GM23248 (cell line): ENCODE data around the gene RTKN2. TPM values are rescaled to one million over a fixed set of nuclear protein-coding genes. Genes with fewer than 3 reads are reported as not detected.

ENCODE experiments used
- DNase-seq: peaks from one replicate; pipeline ENCODE4 v3.0.0-alpha.2; 2015
- H2AFZ ChIP-seq: fragments of 200-600 bp; sonication (generic); 2 replicates; pipeline ENCODE4 v1.6.1; 2016; ENCODE audit warnings: antibody characterized with exemption
- H3F3A ChIP-seq: fragments of 200-600 bp; sonication (generic); 2 replicates; pipeline ENCODE4 v1.6.1; 2016; ENCODE audit warnings: mild to moderate bottlenecking, antibody characterized with exemption, mixed run types; ENCODE audit not compliant: insufficient read depth
- H3K27ac ChIP-seq: fragments of 200-600 bp; sonication (generic); 2 replicates; pipeline ENCODE4 v1.5.1; 2016; ENCODE audit warnings: mild to moderate bottlenecking
- H3K27me3 ChIP-seq: fragments of 200-600 bp; sonication (generic); replicated peaks from 2 replicates; pipeline ENCODE4 v1.6.1; 2016; ENCODE audit warnings: mild to moderate bottlenecking; ENCODE audit not compliant: insufficient read depth
- H3K36me3 ChIP-seq: fragments of 200-600 bp; sonication (generic); 2 replicates; pipeline ENCODE4 v1.6.1; 2016; ENCODE audit warnings: low read depth, mild to moderate bottlenecking
- H3K4me1 ChIP-seq: fragments of 200-600 bp; sonication (generic); 2 replicates; pipeline ENCODE4 v1.6.1; 2016; ENCODE audit warnings: mild to moderate bottlenecking; ENCODE audit not compliant: insufficient read depth
- H3K4me2 ChIP-seq: fragments of 200-600 bp; sonication (generic); one replicate; pipeline ENCODE4 v1.6.1; 2016; ENCODE audit warnings: mild to moderate bottlenecking; ENCODE audit not compliant: unreplicated experiment
- H3K4me3 ChIP-seq: fragments of 200-600 bp; sonication (generic); 2 replicates; pipeline ENCODE4 v1.5.1; 2016; ENCODE audit warnings: mild to moderate bottlenecking
- H3K79me2 ChIP-seq: fragments of 200-600 bp; sonication (generic); 2 replicates; pipeline ENCODE4 v1.6.1; 2016; ENCODE audit warnings: mild to moderate bottlenecking; ENCODE audit not compliant: insufficient read depth
- H3K9ac ChIP-seq: fragments of 200-600 bp; sonication (generic); 2 replicates; pipeline ENCODE4 v1.6.1; 2016; ENCODE audit warnings: mild to moderate bottlenecking
- H3K9me2 ChIP-seq: fragments of 200-600 bp; sonication (generic); 2 replicates; pipeline ENCODE4 v1.6.1; 2016; ENCODE audit warnings: mixed run types, mild to moderate bottlenecking, moderate library complexity; ENCODE audit not compliant: insufficient read depth
- H3K9me3 ChIP-seq: fragments of 200-600 bp; sonication (generic); one replicate; pipeline ENCODE4 v1.6.1; 2017; ENCODE audit warnings: low read depth
- H4K20me1 ChIP-seq: fragments of 200-600 bp; sonication (generic); 2 replicates; pipeline ENCODE4 v1.6.0; 2016; ENCODE audit not compliant: insufficient read depth
- EZH2 ChIP-seq: fragments of 200-600 bp; sonication (generic); IDR thresholded peaks from 2 replicates; pipeline ENCODE4 v1.6.1; 2018; ENCODE audit warnings: antibody characterized with exemption, mild to moderate bottlenecking; ENCODE audit not compliant: insufficient read depth, poor library complexity, severe bottlenecking
- EZH2phosphoT487 ChIP-seq: fragments of 200-600 bp; sonication (generic); IDR thresholded peaks from 2 replicates; pipeline ENCODE4 v1.6.1; 2018; ENCODE audit warnings: antibody characterized with exemption, moderate library complexity, mild to moderate bottlenecking, low read depth; ENCODE audit not compliant: insufficient read depth
- WGBS, 2 experiments: methylation state at CpG; one replicate each; pipeline ENCODE4 v1.1.6; 2015 to 2017; ENCODE audit warnings: low lambda C conversion rate in 2 of 2, low coverage in 1 of 2; ENCODE audit errors: missing lambda C conversion rate in 2 of 2; 5-methylcytosine and 5-hydroxymethylcytosine counted together
- in situ Hi-C: fragments of 300-500 bp; cut with MboI; formaldehyde crosslinking; loops from 2 replicates; pipeline ENCODE4 v1.15.0; 2020
- polyA plus RNA-seq: library from polyadenylated mRNA; unstranded; fragments of >200 nt; fragmentation: Nextera tagmentation; extraction: Ambion mirVana; gene quantifications from 2 replicates; pipeline ENCODE4 v1.2.1, GENCODE V29; 2016
- total RNA-seq: library from RNA; depleted of rRNA; stranded (reverse); fragments of >200 nt; shearing (Covaris generic); gene quantifications from 2 replicates; pipeline ENCODE4 v1.2.3, GENCODE V29; 2014

RTKN2 gene
- total and polyA plus RNA-seq, 2 experiments from 2014 or later: 0.11 to 0.15 TPM

GRCh38 chr10:62157601-62158000 lies 111.0 kb downstream of the RTKN2 start:
- peaks cover 13% of the 10 kb centered on the region for H3K4me1 ChIP-seq
- H2AFZ ChIP-seq: no peak overlapping the region
- H3K27ac ChIP-seq: no peak overlapping the region
- no peaks in the 10 kb centered on the region for H4K20me1 ChIP-seq
- no peaks in the 10 kb centered on the region for H3K79me2 ChIP-seq
- H3K4me3 ChIP-seq: no peak overlapping the region
- no peaks in the 10 kb centered on the region for H3K9me2 ChIP-seq
- 0 out of 2 replicates have a peak, but pooled peaks cover 4% of the 10 kb centered on the region for H3F3A ChIP-seq
- H3K9me3 ChIP-seq: no peaks in the 10 kb centered on the region
- DNase-seq: no peak
- no peaks in the 10 kb centered on the region for H3K27me3 ChIP-seq
- 78 to 81% methylated on average over 3 of the region's 3 CpGs for WGBS, 2 experiments
- no peak overlapping the region for H3K9ac ChIP-seq
- in situ Hi-C loops: no loop called here
- TF ChIP-seq EZH2phosphoT487: no peak
- TF ChIP-seq EZH2: no peak
- H3K36me3 ChIP-seq: no peaks in the 10 kb centered on the region
- no peak overlapping the region for H3K4me2 ChIP-seq

GRCh38 chr10:62155054-62155680 lies 113.5 kb downstream of the RTKN2 start:
- in situ Hi-C loops: no loop called here

GRCh38 chr10:62154231-62154630 lies 114.4 kb downstream of the RTKN2 start:
- Histone ChIP-seq H3K9me3 (no peaks in the 10 kb centered on the region), H3F3A (0 out of 2 replicates have a peak, but pooled peaks cover 4% of the 10 kb centered on the region), H3K9me2 (no peaks in the 10 kb centered on the region), H3K4me1 (peaks cover 9% of the 10 kb centered on the region), H3K27ac (no peak overlapping the region), H2AFZ (no peak overlapping the region), H3K79me2 (no peaks in the 10 kb centered on the region), H3K4me3 (no peak overlapping the region), H3K27me3 (no peaks in the 10 kb centered on the region), H3K4me2 (no peak overlapping the region), H3K9ac (no peak overlapping the region), H3K36me3 (no peaks in the 10 kb centered on the region), H4K20me1 (no peaks in the 10 kb centered on the region)
- no peak for TF ChIP-seq EZH2phosphoT487
- no peak for TF ChIP-seq EZH2
- 85 to 94% methylated on average over 2 of the region's 2 CpGs for WGBS, 2 experiments
- in situ Hi-C loops: no loop called here
- no peak for DNase-seq

More at GRCh38 chr10:62155054-62155680, 113.5 kb downstream of the RTKN2 start:
- Histone ChIP-seq H3K4me2 (no peak overlapping the region), H3K4me3 (no peak overlapping the region), H3F3A (0 out of 2 replicates have a peak, but pooled peaks cover 4% of the 10 kb centered on the region), H3K36me3 (no peaks in the 10 kb centered on the region), H3K27me3 (no peaks in the 10 kb centered on the region), H3K9me2 (no peaks in the 10 kb centered on the region), H3K27ac (no peak overlapping the region), H4K20me1 (no peaks in the 10 kb centered on the region), H3K9me3 (no peaks in the 10 kb centered on the region), H3K79me2 (no peaks in the 10 kb centered on the region), H3K9ac (no peak overlapping the region), H2AFZ (no peak overlapping the region), H3K4me1 (peaks cover 9% of the 10 kb centered on the region)
- no peak for DNase-seq
- WGBS, 2 experiments: 75 to 80% methylated on average over 7 of the region's 7 CpGs
- no peak for TF ChIP-seq EZH2phosphoT487
- TF ChIP-seq EZH2: no peak

GRCh38 chr10:62153191-62153590 lies 115.5 kb downstream of the RTKN2 start:
- 0 out of 2 replicates have a peak overlapping the region, but pooled peaks have one; percentile 4 for H3K27ac ChIP-seq
- no peaks in the 10 kb centered on the region for H3K79me2 ChIP-seq
- in situ Hi-C loops: no loop called here
- H3K4me3 ChIP-seq: no peak overlapping the region
- H3F3A ChIP-seq: 0 out of 2 replicates have a peak, but pooled peaks cover 4% of the 10 kb centered on the region
- H3K4me2 ChIP-seq: no peak overlapping the region
- H2AFZ ChIP-seq: no peak overlapping the region
- DNase-seq: peak; percentile 80
- no peaks in the 10 kb centered on the region for H3K27me3 ChIP-seq
- no peak overlapping the region for H3K9ac ChIP-seq
- H3K4me1 ChIP-seq: peaks cover 9% of the 10 kb centered on the region
- no peaks in the 10 kb centered on the region for H3K36me3 ChIP-seq
- 93 to 94% methylated on average over 1 of the region's 1 CpG for WGBS, 2 experiments
- no peaks in the 10 kb centered on the region for H3K9me3 ChIP-seq
- H4K20me1 ChIP-seq: no peaks in the 10 kb centered on the region
- H3K9me2 ChIP-seq: no peaks in the 10 kb centered on the region
- no peak for TF ChIP-seq EZH2phosphoT487
- TF ChIP-seq EZH2: no peak

- no peaks in the 10 kb centered on the region for H3K36me3 ChIP-seq
- H3K9ac ChIP-seq: no peak overlapping the region
- H3K9me2 ChIP-seq: no peaks in the 10 kb centered on the region
- no peaks in the 10 kb centered on the region for H3K79me2 ChIP-seq
- H3K4me2 ChIP-seq: no peak overlapping the region
- no peak for TF ChIP-seq EZH2
- TF ChIP-seq EZH2phosphoT487: no peak
- peaks cover 9% of the 10 kb centered on the region for H3K4me1 ChIP-seq
- H4K20me1 ChIP-seq: no peaks in the 10 kb centered on the region
- no peak overlapping the region for H3K4me3 ChIP-seq
- no peak overlapping the region for H3K27ac ChIP-seq
- DNase-seq: no peak
- no peaks in the 10 kb centered on the region for H3K9me3 ChIP-seq
- in situ Hi-C loops: no loop called here
- H3F3A ChIP-seq: 0 out of 2 replicates have a peak, but pooled peaks cover 4% of the 10 kb centered on the region
- H3K27me3 ChIP-seq: no peaks in the 10 kb centered on the region
- no peak overlapping the region for H2AFZ ChIP-seq
Measured at GRCh38 chr10:62149621-62150020, 119.0 kb downstream of the RTKN2 start.
